GM19463 (cell line): ENCODE measurements around the gene LMAN1L.

ENCODE experiments used
- ATAC-seq: cut with Tn5 transposase; IDR thresholded peaks from one replicate; pipeline ENCODE4 v1.9.1; 2021; ENCODE audit warnings: mild to moderate bottlenecking, moderate library complexity; ENCODE audit not compliant: unreplicated experiment

The LMAN1L gene

GRCh38 chr15:74833376-74834107 is 20.9 kb downstream of the LMAN1L start:
- no peak for ATAC-seq

GRCh38 chr15:74835312-74835823 is 22.7 kb downstream of the LMAN1L start:
- no peak for ATAC-seq

- ATAC-seq = no peak
These were observed 24.2 kb downstream of the LMAN1L start for GRCh38 chr15:74836846-74837245.

- ATAC-seq = no peak
These were observed 25.0 kb downstream of the LMAN1L start for GRCh38 chr15:74837482-74838136.

- no peak for ATAC-seq
These were observed 25.5 kb downstream of the LMAN1L start for GRCh38 chr15:74838137-74838516.

GRCh38 chr15:74838746-74839525 is 26.3 kb downstream of the LMAN1L start:
- no peak for ATAC-seq

GRCh38 chr15:74839526-74840395 is 27.1 kb downstream of the LMAN1L start:
- no peak for ATAC-seq

GRCh38 chr15:74840851-74841775 is 28.5 kb downstream of the LMAN1L start:
- ATAC-seq = no peak

- ATAC-seq = no peak
These were observed 29.3 kb downstream of the LMAN1L start for GRCh38 chr15:74841891-74842373.

GRCh38 chr15:74842581-74843444 is 30.2 kb downstream of the LMAN1L start, which contains the start of gene ULK3:
ULK3 (minus strand) TSS chr15:74843156; CDS start chr15:74843105, 51 bp downstream.
- ATAC-seq = peak; percentile 88

- no peak for ATAC-seq
These were observed 30.8 kb downstream of the LMAN1L start for GRCh38 chr15:74843445-74843828.

GRCh38 chr15:74843891-74844299 is 31.3 kb downstream of the LMAN1L start:
- no peak for ATAC-seq

GRCh38 chr15:74844319-74845207 is 31.9 kb downstream of the LMAN1L start:
- ATAC-seq = no peak

GRCh38 chr15:74845208-74845568 is 32.6 kb downstream of the LMAN1L start:
- no peak for ATAC-seq

GRCh38 chr15:74845581-74845980 is 32.9 kb downstream of the LMAN1L start:
- ATAC-seq = no peak

GRCh38 chr15:74847432-74847831 is 34.8 kb downstream of the LMAN1L start:
- no peak for ATAC-seq

GRCh38 chr15:74850393-74850792 is 37.8 kb downstream of the LMAN1L start:
- ATAC-seq = no peak
